Right atrium auricular region (tissue), 2 donors: ENCODE data around the gene RUSF1. TPM values are rescaled to one million over a fixed set of nuclear protein-coding genes. Genes with fewer than 3 reads are reported as not detected.
"Not testable (repeated sequence)": the region's sequence is repeated elsewhere in the genome, so short reads cannot be mapped to it uniquely, and the experiment has no call there.

Source experiments
- DNase-seq: peaks from one replicate; pipeline ENCODE4 v3.0.0-alpha.2; 2019; ENCODE audit warnings: low spot score
- H3K27ac ChIP-seq, 2 donors: fragments of 200-600 bp; sonication (generic); 1 replicate in 1 of 2; 2 replicates in 1 of 2; pipeline ENCODE4 v1.5.1; 2016 to 2019
- H3K27me3 ChIP-seq, 2 donors: fragments of 200-600 bp; sonication (generic); one replicate each; pipeline versions ENCODE4 v1.5.1 to v1.6.0; 2017 to 2019
- H3K36me3 ChIP-seq: fragments of 200-600 bp; sonication (generic); one replicate; pipeline ENCODE4 v1.5.1; 2016
- H3K4me1 ChIP-seq, 2 donors: fragments of 200-600 bp; sonication (generic); one replicate each; pipeline versions ENCODE4 v1.5.1 to v1.6.0; 2017 to 2019
- H3K4me3 ChIP-seq, 2 donors: fragments of 200-600 bp; sonication (generic); 1 replicate in 1 of 2; 2 replicates in 1 of 2; pipeline ENCODE4 v1.5.1; 2017 to 2019; ENCODE audit warnings: mild to moderate bottlenecking in 1 of 2, moderate library complexity in 1 of 2
- H3K9me3 ChIP-seq, 2 donors: fragments of 200-600 bp; sonication (generic); one replicate each; pipeline ENCODE4 v1.5.1; 2019
- total RNA-seq, 2 donors: library from RNA; depleted of rRNA; stranded (reverse); fragments of >200 nt; gene quantifications; one replicate each; pipeline ENCODE4 v1.1.0, GENCODE V29; 2016
- TF ChIP-seq, protein P1 (sequence below), 2 donors: fragments of 200-600 bp; sonication (generic); IDR thresholded peaks; one replicate each; pipeline ENCODE4 v1.5.1; 2019; ENCODE audit warnings: antibody characterized with exemption in 2 of 2

RUSF1 gene
- 10 to 100 TPM; 33.3 TPM for total RNA-seq

- Histone ChIP-seq H3K27ac (peak within 1 kb of the TSS; percentile 92 to 98), H3K4me3 (peak within 1 kb of the TSS; percentile 83 to 100), H3K27me3 (no peaks in the 10 kb centered on the region), H3K4me1 (peaks cover 0 to 51% of the 10 kb centered on the region in 2 donors), H3K9me3 (no peaks in the 10 kb centered on the region), H3K36me3 (no peaks in the 10 kb centered on the region)
- TF ChIP-seq, protein P1, sequence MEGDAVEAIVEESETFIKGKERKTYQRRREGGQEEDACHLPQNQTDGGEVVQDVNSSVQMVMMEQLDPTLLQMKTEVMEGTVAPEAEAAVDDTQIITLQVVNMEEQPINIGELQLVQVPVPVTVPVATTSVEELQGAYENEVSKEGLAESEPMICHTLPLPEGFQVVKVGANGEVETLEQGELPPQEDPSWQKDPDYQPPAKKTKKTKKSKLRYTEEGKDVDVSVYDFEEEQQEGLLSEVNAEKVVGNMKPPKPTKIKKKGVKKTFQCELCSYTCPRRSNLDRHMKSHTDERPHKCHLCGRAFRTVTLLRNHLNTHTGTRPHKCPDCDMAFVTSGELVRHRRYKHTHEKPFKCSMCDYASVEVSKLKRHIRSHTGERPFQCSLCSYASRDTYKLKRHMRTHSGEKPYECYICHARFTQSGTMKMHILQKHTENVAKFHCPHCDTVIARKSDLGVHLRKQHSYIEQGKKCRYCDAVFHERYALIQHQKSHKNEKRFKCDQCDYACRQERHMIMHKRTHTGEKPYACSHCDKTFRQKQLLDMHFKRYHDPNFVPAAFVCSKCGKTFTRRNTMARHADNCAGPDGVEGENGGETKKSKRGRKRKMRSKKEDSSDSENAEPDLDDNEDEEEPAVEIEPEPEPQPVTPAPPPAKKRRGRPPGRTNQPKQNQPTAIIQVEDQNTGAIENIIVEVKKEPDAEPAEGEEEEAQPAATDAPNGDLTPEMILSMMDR (IDR thresholded peaks at IDR 0.05) = no peak
- peak; percentile 91 for DNase-seq
Measured at GRCh38 chr16:31507929-31508705, at the start of gene RUSF1. Gene RUSF1 (minus strand): TSS chr16:31508391. CDS start chr16:31508373, 18 bp downstream.

GRCh38 chr16:31542763-31543162, 34.6 kb upstream of the RUSF1 start:
- H3K27me3 ChIP-seq = no peaks in the 10 kb centered on the region
- no peak overlapping the region for H3K27ac ChIP-seq
- no peak overlapping the region for H3K4me3 ChIP-seq
- no peak for DNase-seq
- TF ChIP-seq, protein P1 (IDR thresholded peaks at IDR 0.05) = no peak
- H3K4me1 ChIP-seq = peaks cover 0 to under 1% of the 10 kb centered on the region in 2 donors
- H3K36me3 ChIP-seq = no peaks in the 10 kb centered on the region
- no peaks in the 10 kb centered on the region for H3K9me3 ChIP-seq

GRCh38 chr16:31539762-31540161, 31.6 kb upstream of the RUSF1 start:
- not testable (repeated sequence) for H3K36me3 ChIP-seq, H3K27ac ChIP-seq, DNase-seq, H3K4me3 ChIP-seq, H3K27me3 ChIP-seq, H3K4me1 ChIP-seq, H3K9me3 ChIP-seq

DNA sequence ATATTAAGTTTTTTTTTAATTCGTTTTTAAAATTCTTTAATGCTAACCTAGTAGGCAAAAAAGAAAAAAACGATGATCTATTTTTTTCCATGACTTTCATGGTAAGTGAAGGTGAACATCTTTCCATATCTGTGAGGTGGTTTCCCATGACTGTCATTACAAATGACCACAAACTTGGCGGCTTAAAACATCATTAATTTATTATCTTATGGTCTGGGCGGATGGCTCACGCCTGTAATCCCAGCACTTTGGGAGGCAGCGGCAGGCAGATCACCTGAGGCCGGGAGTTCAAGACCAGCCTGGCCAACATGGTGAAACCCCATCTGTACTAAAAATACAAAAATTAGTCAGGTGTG, 30.0 kb upstream of the RUSF1 start:
- not testable (repeated sequence) for H3K27me3 ChIP-seq, H3K4me1 ChIP-seq, H3K36me3 ChIP-seq, H3K27ac ChIP-seq, DNase-seq, H3K4me3 ChIP-seq, H3K9me3 ChIP-seq

DNA sequence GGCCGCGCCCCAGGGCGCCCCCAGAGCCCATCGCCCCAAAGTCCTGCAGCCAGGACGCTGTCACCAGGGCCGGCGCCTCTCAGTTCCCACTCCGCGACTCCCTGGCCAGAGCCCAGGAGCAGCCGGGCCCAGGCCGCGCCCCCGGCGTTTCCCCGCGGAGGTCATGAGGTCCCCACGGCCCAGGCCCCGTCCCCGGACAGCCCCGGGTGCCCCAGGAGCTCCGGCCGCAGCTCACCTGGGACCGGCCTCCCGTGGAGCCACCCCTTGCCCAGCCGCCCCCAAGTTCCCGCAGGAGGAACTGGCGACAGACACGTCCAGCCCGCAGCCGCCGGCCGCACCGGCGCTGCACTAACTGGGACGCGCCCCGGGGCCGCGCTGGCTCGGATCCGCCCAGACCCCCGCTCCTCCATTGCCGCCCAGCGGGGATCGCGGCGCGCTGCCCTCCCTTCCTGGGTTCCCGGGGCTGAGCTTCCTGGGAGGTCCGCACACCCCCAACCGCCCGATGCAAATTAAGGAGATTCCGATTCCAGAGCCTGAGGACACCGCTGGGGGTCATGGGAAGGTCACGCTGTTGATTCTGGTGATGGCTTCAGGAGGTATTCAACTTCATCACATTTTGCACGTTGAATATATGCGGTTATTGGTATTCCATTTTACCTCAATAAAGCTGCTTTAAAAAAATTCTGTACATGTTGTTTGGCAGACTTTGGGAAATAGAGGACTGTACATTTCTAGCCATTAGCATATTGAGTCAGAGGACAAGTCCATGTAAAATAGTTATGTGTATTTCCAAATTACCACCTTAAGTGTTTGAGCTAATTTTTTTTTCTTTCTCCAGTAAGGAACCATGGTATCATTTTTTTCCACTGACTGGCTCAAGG, 29.4 kb upstream of the RUSF1 start:
- Histone ChIP-seq H3K4me1 (peaks cover 0 to 8% of the 10 kb centered on the region in 2 donors), H3K36me3 (no peaks in the 10 kb centered on the region), H3K27ac (peak overlapping the region in 1 of 2 donors; percentile 43), H3K27me3 (no peaks in the 10 kb centered on the region), H3K4me3 (peak overlapping the region; percentile 47 to 54), H3K9me3 (no peaks in the 10 kb centered on the region)
- TF ChIP-seq, protein P1 (IDR thresholded peaks at IDR 0.05) = no peak
- DNase-seq = no peak

DNA sequence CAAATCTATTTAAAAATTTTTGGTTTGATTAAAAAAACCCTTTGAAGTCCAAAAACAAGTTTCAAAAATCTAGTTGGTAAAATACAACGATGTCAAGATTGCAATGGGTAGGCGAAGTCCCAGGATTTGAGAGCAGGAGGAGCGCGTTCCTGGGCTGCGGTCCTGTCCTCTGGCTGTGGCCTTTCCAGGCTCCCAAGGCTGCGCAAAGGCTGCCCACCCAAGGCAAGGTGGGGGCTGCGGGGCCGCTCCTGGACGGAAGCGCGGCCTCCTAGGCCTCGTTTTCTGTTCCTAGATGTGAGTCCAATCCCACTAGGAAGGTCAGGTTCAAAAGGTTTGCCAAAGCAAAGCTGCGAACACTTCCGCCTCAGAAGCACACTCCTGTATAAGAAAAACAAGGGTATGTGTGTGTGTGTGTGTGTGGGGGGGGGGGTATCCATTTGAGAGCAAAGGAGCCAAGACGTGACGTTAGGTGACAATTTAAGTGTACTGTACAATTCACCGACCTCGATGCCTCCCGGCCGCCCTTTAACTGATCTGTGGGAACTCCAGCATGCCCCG, 28.7 kb upstream of the RUSF1 start:
- Histone ChIP-seq H3K4me1 (peaks cover 0 to 8% of the 10 kb centered on the region in 2 donors), H3K36me3 (no peaks in the 10 kb centered on the region), H3K4me3 (peak overlapping the region; percentile 47 to 54), H3K9me3 (no peaks in the 10 kb centered on the region), H3K27me3 (no peaks in the 10 kb centered on the region), H3K27ac (no peak overlapping the region)
- no peak for DNase-seq
- TF ChIP-seq, protein P1 (IDR thresholded peaks at IDR 0.05) = no peak
